HG02798 (cell line): ENCODE data around the gene ADAMTSL5.
"Not testable (repeated sequence)": the region's sequence is repeated elsewhere in the genome, so short reads cannot be mapped to it uniquely, and the experiment has no call there.

Experiments
- ATAC-seq: cut with Tn5 transposase; IDR thresholded peaks from one replicate; pipeline ENCODE4 v1.9.1; 2021; ENCODE audit warnings: mild to moderate bottlenecking; ENCODE audit not compliant: unreplicated experiment, poor library complexity

Gene ADAMTSL5, protein sequence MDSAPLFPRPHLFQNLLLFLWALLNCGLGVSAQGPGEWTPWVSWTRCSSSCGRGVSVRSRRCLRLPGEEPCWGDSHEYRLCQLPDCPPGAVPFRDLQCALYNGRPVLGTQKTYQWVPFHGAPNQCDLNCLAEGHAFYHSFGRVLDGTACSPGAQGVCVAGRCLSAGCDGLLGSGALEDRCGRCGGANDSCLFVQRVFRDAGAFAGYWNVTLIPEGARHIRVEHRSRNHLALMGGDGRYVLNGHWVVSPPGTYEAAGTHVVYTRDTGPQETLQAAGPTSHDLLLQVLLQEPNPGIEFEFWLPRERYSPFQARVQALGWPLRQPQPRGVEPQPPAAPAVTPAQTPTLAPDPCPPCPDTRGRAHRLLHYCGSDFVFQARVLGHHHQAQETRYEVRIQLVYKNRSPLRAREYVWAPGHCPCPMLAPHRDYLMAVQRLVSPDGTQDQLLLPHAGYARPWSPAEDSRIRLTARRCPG

DNA sequence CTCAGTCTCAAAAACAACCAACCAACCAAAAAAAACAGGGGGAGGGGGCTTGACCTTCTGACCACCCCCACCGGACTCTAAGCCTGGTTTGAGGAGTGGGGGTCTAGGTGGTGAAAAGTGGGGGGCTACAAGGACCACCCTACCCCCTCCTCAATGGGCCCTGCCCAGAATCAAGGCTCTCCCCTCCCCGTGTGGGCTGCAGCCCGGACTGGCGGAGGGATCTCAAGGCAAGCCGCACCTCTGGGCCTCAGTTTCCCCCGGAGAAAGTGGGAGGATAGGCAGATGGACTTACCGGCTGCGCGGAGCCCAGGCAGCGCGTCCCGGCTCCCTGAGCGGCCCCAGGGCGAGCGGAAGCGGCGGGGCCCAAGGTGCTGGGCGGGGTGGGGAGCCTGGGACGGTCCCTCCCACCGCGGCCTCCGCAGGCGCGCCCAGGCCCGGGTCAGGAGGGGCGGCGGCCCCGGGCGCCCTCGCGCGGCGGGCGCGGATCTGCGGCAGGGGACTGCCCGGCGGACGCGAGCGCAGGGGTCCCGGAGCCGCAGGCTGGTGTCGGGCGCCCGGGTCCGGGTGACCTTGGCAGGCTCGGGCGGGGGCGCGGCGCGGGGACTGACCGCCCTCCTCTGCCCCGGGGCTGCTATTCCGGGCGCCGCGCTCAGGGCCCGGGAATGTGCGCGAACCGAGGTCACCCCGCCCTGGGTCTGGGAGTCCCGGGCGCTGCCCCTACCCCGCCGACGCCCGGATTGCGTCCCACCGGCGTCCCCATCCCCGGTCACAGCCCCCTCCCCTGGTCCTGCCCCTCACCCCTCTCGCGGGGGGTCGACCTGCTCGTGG lies at the start of gene ADAMTSL5:
Gene ADAMTSL5, minus strand, starts transcription at position 349 of the 828 bp plus-strand sequence. CDS start 2,076 bp downstream, outside the sequence.
- no peak for ATAC-seq

DNA sequence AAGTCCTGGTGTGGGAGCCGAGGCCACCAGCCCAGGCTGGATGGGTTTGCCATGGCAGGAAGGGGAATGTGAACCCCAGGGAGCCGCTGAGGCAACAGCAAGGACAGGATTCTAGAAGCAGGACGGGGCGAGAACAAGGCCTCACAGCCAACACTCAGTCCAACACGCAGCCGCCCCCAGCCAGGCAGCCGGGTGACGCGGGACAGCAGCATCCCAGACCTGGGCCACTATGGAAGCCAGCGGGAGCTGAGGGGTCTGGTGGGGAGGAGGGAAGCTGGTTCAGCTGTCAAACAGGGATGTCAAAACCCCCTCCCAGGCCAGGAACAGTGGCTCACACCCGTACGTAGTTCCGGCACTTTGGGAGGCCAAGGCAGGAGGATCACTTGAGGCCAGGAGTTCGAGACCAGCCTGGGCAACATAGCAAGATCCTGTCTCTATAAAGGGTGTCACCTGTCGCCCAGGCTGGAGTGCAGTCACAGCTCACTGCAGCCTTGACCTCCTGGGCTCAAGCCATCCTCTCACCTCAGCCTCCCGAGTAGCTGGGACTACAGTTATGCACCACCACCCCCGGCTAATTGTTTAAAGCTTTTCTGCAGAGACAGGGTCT lies 48.5 kb upstream of the ADAMTSL5 start:
- no peak for ATAC-seq

DNA sequence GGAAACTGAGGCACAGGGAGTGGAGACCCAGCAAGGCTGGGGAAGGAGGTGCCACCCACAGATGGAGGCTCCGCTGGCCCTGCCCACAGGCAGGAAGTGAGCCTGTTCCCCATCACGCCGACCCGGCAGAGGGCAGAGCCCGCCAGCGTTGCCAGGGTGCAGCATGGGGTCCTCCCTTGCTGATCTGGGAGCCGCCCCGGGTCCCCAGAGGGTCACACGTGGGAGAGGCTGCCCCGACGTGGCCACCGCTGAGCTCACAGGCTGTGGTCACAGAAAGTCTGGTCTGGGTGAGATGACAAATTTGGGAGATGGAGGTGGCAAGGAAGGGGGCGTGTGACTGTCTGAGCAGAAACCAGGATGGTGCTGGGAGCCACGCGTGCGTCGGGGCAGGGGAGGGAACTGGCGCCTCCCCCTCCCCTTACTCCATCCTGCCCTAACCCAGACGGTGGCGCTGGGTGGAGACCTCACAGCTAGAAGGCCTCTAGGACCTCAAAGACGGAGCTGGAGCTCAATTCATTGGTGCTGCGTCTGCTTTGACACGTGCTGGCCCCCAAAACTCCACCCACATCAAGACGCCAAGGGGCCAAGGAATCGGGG lies 47.6 kb upstream of the ADAMTSL5 start:
- no peak for ATAC-seq

DNA sequence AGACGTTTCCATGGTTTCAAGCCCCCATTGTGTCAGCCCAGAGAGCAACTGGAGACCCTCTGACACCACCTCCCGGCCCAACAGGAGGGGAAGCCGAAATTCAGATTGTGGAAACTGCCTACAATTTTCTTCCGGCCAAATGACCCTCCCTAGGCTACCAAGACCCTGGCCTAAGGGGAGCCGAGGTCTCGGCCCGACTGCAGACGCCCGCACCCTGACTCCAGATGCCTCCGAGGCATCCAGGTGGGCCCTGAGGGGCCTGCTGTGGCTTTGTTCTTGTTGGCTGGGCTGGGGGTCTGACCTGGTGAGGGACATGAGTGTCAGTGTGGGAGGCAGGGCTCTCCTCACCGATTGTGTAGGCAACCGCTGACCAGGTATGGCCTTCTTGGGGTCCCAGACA lies 45.7 kb upstream of the ADAMTSL5 start:
- no peak for ATAC-seq

DNA sequence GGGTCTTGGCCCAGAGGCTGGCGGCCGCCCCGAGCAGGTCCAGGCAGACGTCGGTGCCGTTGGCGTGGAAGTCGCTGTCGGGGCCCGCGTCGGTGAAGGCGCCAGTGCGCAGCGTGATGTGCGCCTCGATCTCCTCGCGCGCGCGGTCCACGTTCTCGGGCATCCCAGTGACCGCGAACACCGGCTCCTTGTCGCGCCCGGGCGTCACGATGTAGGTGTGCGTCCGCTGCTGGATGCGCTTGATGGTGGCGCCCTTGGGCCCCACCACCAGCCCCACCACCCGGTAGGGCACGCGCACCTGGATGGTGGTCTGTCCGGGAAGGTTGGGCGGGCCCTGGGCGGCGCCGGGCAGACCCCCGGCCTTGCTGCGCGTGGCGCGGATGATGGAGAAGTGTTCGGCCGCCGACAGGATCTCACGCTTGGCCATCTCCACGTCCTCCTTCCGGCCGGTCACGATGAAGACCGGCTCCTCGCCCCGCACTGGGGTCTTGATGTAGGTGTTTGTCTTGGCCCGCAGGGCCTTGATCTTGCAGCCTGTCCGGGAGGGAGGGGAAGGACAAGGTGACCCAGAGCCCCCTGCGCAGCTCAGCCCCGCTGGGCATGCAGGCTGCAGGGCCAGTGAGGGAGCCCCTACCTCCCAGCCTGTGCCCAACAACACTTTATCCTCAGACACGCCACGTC lies 43.7 kb upstream of the ADAMTSL5 start:
- ATAC-seq = no peak

DNA sequence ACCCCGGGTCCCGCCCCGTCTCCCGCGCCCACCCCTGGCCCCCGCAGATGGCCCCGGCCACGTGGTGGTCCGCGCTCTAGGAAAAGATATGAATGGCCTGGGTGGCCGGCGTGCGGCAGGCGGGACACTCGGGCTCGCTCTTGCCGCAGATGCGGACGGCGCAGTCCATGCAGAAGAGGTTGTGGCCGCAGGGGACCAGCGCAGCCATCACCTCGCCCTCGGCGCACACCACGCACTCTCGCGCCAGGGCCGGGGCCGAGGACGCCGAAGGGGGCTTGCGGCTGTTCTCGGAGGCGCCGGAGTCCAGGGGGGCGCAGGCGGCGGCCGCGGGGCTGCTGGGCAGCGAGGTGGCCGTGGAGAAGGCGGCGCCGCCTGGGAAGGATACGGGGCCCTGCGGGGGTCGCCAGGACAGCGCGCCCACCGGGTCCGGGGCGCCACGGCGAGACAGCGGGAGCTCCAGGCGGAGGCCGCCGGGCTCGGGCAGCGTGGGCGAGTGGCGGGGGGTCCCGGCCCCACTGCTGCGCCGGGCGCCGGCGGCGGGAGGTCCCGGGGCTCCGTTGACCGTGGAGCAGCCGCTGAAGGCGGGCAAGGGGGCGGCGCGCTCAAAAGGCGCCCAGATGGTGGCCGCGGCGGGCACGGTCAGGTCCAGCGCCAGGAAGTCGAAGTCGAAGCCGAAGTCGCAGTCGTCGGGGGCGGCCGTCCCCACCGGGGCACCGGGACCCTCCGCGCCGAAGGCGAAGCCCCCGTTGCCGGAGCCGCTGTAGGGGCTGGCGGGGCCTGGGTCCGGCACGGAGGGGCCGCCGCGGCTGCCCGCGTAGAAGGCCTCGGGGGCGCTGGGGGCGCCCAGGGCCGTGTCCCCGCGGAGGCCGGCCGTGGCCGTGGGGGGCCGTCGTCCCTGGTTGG lies 42.9 kb upstream of the ADAMTSL5 start:
- ATAC-seq = no peak

DNA sequence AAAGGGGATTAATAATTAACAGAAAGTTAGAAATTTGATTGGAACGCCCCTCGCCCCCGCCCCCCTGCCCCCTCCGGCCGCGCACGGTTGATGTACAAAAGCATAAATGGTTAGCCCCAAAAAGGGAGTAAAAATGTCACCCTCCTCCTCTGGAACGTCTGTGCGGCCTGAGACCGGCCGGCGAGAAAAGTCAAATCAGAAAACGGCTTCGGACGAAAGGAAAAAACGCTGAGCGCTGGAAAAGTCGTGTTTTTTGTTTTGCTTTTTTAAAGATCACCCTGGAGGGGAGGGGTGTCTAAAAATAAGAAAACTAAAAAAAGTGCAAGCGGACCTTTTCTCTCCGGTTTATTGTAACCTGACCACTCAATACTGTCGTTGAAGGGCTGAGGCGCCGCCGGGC lies 42.1 kb upstream of the ADAMTSL5 start:
- ATAC-seq = no peak

DNA sequence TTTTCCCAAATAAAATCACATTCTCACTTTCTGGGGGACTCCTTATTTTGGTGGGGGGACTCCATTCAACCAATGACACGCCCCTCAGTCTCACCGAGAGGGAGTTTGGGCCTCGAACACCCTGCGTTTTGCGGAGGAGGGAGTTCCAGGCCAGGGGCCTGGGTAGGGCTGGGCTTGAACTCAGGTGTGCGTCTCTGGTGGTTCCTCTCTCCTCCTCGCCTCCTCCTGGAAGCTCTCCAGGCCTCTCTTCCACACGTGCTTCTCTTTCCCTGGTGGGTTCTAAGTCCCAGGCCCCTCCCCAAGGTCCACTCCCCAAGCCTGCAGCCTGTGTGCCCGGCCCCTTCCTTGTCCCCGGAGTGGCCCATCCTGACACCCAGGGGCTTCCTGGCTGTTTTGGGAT lies 40.6 kb upstream of the ADAMTSL5 start:
- ATAC-seq = no peak

DNA sequence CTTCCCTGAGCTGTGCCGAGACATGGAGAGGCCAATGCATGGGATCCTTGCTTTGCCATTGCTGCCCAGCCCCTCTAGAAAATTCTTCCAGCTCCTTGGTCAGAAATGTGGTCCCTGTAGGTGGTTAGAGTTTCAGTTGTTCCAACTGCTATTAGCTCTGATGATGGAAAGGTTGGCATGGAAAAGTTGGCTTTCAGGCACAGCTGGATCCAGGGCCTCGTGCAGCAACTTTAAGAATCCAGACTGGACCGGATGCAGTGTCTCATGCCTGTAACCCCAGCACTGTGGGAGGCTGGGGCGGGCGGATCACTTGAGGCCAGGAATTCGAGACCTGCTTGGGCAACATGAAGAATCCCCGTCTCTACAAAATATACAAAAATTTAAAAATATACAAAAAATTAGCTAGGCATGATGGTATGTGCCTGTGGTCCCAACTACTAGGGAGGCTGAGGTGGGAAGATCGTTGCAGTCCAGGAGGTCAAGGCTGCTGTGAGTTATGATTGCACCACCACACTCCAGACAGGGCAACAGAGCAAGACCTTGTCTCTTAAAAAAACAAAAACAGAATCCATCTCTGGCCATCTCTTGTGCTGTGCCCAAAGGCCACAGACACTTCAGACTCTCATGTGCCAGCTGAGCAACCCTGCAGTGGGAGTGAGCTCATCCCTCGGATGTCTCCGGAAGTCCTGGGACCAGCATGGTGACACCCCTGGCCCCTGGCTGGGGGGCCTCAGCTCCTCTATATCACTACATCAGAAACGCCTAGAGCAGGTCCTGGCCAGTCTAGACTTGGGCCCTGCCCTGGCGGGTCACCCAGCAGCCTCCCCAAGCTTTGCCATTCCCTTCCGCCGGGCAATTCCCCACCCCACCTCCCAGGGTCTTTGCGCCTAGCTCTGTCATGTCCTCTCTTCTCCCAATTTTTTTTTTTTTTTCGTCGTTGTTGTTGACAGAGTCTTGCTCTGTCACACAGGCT lies 38.5 kb upstream of the ADAMTSL5 start:
- no peak for ATAC-seq

DNA sequence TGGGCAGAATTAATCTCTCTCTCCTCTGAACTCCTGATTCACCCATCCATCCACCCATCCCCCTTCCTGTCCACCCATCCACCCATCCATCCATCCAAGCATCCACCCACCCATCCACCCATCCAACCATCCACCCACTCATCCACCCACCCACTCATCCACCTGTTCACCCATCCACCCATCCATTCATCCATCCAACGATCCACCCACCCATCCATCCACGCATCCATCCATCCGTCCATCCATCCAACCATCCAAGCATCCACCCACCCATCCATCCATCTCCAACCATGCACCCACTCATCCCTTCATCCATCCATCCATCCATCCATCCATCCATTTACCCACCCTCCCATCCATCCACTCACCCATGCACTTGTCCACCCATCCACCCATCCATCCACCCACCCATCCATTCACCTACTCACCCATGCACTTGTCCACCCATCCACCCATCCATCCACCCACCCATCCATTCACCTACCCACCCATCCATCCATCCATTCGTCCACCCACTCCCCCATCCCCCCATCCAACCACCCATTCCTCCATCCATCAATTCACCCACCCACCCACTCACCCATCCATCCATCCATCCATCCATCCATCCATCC lies 36.6 kb upstream of the ADAMTSL5 start:
- no peak for ATAC-seq

DNA sequence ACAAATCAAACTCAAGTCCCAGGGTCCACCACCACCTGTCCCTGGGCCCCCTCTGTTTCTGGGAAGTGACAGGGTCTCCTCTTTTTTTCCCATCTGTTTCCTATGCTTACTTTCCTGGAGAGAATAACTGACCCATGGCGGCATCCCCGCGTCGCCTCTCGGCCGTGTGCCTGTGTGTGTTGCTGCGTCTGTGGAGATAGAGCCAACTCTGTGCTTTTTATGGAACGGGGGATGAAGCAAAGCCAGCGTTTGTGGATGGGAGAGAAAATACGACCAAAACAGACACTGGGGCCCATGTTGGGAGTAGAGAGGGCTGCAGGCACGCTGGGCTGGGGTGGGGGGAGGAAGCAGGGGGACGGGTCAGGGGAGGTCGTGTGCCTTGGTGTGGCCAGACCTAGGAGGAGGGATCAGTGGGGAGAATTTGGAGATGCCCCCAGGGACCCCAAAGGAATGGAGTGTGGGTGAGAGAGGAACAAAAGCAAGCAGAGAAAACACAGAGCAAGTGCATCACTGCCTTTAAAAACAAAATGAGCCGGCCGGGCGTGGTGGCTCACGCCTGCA lies 27.6 kb upstream of the ADAMTSL5 start:
- ATAC-seq = no peak

DNA sequence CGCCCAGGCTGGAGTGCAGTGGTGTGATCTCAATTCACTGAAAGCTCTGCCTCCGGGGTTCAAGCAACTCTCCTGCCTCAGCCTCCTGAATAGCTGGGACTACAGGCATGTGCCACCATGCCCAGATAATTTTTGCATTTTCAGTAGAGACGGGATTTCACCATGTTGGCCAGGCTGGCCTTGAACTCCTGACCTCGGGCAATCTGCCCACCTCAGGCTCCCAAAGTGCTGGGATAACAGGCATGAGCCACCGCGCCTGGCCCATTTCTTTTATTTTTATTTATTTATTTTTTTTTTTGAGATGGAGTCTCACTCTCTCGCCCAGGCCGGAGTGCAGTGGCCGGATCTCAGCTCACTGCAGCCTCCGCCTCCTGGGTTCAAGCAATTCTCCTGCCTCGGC lies 26.9 kb upstream of the ADAMTSL5 start:
- not testable (repeated sequence) for ATAC-seq

DNA sequence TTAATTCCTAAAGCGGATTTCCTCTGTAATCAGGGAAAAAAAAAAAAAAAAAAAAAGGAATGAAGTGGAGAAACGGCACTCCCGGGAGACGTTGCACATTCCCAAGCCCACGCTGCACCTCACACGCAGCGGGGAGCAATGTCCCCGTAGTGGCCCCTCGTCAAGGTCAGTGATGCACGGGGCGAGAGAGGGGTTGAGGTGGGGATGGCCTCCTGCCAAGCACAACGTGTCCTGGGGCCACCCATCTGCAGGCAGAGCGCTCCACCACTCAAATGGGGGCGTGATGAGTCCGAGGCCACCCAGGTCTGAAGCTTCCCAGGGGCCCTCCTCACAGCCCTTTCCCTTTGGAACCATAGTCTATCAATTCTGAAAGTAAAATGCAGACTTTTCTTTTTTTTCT lies 26.2 kb upstream of the ADAMTSL5 start:
- ATAC-seq = no peak

DNA sequence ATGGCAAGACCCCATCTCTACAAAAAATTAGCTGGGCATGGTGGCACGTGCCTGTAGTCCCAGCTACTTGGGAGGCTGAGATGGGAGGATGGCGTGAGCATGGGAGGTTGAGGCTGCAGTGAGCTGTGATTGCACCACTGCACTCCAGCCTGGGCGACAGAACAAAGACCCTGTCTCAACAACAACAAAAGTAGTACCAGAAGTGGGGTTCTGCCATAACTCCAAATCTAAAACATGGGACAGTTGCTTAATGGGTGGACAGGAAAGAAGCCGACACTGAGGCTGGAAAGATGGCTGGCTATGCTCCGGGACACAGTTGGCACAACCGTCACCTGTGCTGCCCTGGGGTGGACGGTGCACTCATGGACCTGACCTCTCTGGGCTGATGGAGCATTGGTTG lies 22.9 kb upstream of the ADAMTSL5 start:
- not testable (repeated sequence) for ATAC-seq

DNA sequence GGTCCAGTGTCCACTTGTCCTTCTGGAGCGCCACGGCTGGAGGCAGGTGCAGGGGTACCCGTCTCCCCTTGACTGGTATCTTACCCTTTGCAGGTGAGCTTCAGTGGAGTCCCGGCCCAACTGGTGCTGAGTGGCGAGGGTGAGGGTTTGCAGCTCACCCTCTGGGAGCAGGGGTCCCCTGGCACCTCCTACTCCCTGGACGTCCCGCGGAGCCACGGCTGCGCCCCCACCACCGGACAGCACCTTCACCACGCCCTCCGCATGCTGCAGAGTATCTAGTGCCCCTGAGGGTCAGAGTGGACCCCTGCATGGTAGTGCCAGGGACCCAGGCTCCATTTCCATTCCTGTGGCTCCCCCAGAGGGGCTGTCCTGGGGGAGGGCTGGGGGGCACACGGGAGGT lies 22.2 kb upstream of the ADAMTSL5 start:
- no peak for ATAC-seq

DNA sequence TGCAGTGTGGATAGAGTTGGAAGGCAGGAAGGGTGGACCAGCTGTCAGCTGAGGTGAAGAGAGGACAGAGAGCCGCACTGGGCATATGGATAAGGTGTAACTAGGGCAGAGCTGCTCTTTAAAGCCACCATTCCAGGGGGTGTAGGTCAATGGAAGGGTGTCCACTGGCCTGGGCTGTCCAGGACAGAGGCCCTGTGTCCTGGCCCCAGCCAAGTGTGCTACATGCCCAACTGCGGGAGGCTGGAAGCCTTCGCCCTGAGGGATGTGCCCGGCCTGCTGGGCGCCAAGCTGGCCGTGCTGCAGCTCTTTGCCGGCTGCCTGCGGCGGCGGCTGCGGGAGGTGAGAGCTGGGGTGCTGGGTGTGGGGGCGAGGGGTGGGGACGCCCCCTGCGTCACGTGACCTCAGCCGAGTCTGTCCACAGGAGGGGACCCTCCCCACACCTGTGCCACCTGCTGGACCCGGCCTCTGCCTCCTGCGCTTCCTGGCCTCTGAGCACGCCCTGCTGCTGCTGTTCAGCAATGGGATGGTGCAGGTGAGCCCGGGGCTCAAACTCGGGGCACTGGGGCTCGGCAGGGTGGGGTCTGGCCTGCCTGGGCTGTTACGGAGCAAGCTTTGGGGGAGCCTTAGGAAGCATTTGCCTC lies 20.8 kb upstream of the ADAMTSL5 start:
- no peak for ATAC-seq

DNA sequence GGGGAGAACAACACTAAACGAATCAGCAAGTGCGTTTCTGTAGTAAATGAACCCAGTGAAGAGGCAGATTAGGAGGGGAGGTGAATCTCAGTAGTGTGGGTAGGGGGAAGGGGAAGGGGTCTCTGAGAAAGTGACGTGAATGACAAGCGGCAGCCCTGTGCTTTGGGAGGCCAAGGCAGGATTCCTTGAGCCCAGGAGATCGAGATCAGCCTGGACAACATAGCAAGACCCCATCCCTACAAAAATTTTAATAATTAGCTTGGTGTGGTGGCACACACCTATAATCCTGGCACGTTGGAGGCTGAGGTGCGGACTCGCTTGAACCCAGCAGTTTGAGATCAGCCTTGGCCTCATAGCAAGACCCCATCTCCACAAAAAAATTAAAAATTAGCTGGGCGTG lies 19.2 kb upstream of the ADAMTSL5 start:
- ATAC-seq = no peak
